ENCODE results near the gene FOXN3.

FOXN3 gene

GRCh38 chr14:89405712-89406111 is 11.3 kb downstream of the FOXN3 start:
- Histone ChIP-seq H3K9ac (ENCODE audit: low read length) (no peak overlapping the region), H4K20me1 (ENCODE audit: insufficient read depth, low read length) (peaks cover 62% of the 10 kb centered on the region), H3K9me3 (ENCODE audit: insufficient read depth, low read length) (no peaks in the 10 kb centered on the region), H3K27me3 (ENCODE audit: low read depth, low read length) (no peaks in the 10 kb centered on the region), H3K4me1 (ENCODE audit: low read length) (no peaks in the 10 kb centered on the region), H3K79me2 (ENCODE audit: low read length) (peaks cover 32% of the 10 kb centered on the region), H2AFZ (ENCODE audit: low read depth, low read length) (no peak overlapping the region), H3K36me3 (replicated peaks; ENCODE audit: low read depth, low read length) (peaks cover 12% of the 10 kb centered on the region), H3K27ac (ENCODE audit: low read length) (no peak overlapping the region), H3K4me3 (ENCODE audit: low read length) (no peak overlapping the region), H3K4me2 (ENCODE audit: low read length) (no peak overlapping the region)
- TF ChIP-seq CTCF (IDR thresholded peaks at IDR 0.05; ENCODE audit: low read depth, low read length) (no peak), EZH2phosphoT487 (IDR thresholded peaks at IDR 0.05; ENCODE audit: low read depth) (no peak)

GRCh38 chr14:89402363-89402762 is 14.7 kb downstream of the FOXN3 start:
- H3K9ac ChIP-seq (ENCODE audit: low read length): no peak overlapping the region
- no peak overlapping the region for H2AFZ ChIP-seq (ENCODE audit: low read depth, low read length)
- no peaks in the 10 kb centered on the region for H3K4me1 ChIP-seq (ENCODE audit: low read length)
- TF ChIP-seq EZH2phosphoT487 (IDR thresholded peaks at IDR 0.05; ENCODE audit: low read depth): no peak
- no peak for TF ChIP-seq CTCF (IDR thresholded peaks at IDR 0.05; ENCODE audit: low read depth, low read length)
- no peaks in the 10 kb centered on the region for H3K27me3 ChIP-seq (ENCODE audit: low read depth, low read length)
- no peak overlapping the region for H3K4me2 ChIP-seq (ENCODE audit: low read length)
- no peaks in the 10 kb centered on the region for H3K9me3 ChIP-seq (ENCODE audit: insufficient read depth, low read length)
- peaks cover 30% of the 10 kb centered on the region for H3K79me2 ChIP-seq (ENCODE audit: low read length)
- H3K4me3 ChIP-seq (ENCODE audit: low read length): no peak overlapping the region
- peaks cover 58% of the 10 kb centered on the region for H4K20me1 ChIP-seq (ENCODE audit: insufficient read depth, low read length)
- H3K36me3 ChIP-seq (replicated peaks; ENCODE audit: low read depth, low read length): peaks cover 9% of the 10 kb centered on the region
- no peak overlapping the region for H3K27ac ChIP-seq (ENCODE audit: low read length)

DNA sequence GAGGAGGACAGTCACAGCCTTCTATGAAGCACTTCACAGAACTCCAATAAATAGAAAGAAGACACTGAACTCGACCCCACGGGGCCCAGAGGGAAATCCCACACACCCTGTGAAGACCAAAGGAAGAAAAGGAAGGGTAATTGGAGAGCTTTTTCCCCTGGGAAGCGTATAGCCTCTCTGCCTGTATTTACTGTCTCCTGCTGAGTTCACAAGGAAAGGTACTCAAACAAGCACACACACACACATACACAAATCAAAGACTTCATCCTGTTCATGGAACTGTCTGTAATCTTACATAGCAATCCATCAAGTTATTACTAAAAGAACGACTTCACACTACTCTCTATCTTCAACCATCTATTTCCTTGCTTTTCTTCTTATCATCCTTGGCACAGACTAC is 15.3 kb downstream of the FOXN3 start:
- Histone ChIP-seq H2AFZ (ENCODE audit: low read depth, low read length) (no peak overlapping the region), H3K4me2 (ENCODE audit: low read length) (no peak overlapping the region), H3K27me3 (ENCODE audit: low read depth, low read length) (no peaks in the 10 kb centered on the region), H3K79me2 (ENCODE audit: low read length) (peaks cover 30% of the 10 kb centered on the region), H3K9ac (ENCODE audit: low read length) (no peak overlapping the region), H4K20me1 (ENCODE audit: insufficient read depth, low read length) (peaks cover 55% of the 10 kb centered on the region), H3K9me3 (ENCODE audit: insufficient read depth, low read length) (no peaks in the 10 kb centered on the region), H3K36me3 (replicated peaks; ENCODE audit: low read depth, low read length) (peaks cover 9% of the 10 kb centered on the region), H3K4me1 (ENCODE audit: low read length) (no peaks in the 10 kb centered on the region), H3K4me3 (ENCODE audit: low read length) (no peak overlapping the region), H3K27ac (ENCODE audit: low read length) (no peak overlapping the region)
- no peak for TF ChIP-seq CTCF (IDR thresholded peaks at IDR 0.05; ENCODE audit: low read depth, low read length)

DNA sequence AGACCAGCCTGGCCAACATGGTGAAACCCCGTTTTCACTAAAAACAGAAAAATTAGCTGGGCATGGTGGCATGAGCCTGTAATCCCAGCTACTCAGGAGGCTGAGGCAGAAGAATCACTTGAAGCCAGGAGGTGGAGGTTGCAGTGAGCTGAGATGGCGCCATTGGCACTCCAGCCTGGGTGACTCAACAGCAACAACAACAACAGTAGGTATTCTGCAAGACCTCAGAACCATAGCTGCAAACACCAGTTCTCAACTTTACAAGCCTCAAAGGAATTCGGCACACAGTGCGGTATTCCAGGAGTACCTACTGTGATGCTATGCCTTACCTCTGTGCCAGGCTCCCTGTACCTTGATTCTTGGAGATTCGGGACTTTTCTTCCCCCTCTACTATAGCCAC is 15.8 kb downstream of the FOXN3 start:
- H2AFZ ChIP-seq (ENCODE audit: low read depth, low read length): no peak overlapping the region
- peaks cover 30% of the 10 kb centered on the region for H3K79me2 ChIP-seq (ENCODE audit: low read length)
- no peaks in the 10 kb centered on the region for H3K9me3 ChIP-seq (ENCODE audit: insufficient read depth, low read length)
- H3K4me1 ChIP-seq (ENCODE audit: low read length): no peaks in the 10 kb centered on the region
- H4K20me1 ChIP-seq (ENCODE audit: insufficient read depth, low read length): peaks cover 54% of the 10 kb centered on the region
- H3K27ac ChIP-seq (ENCODE audit: low read length): no peak overlapping the region
- no peak overlapping the region for H3K9ac ChIP-seq (ENCODE audit: low read length)
- no peak for TF ChIP-seq EZH2phosphoT487 (IDR thresholded peaks at IDR 0.05; ENCODE audit: low read depth)
- TF ChIP-seq CTCF (IDR thresholded peaks at IDR 0.05; ENCODE audit: low read depth, low read length): no peak
- no peak overlapping the region for H3K4me3 ChIP-seq (ENCODE audit: low read length)
- no peaks in the 10 kb centered on the region for H3K27me3 ChIP-seq (ENCODE audit: low read depth, low read length)
- peaks cover 5% of the 10 kb centered on the region for H3K36me3 ChIP-seq (replicated peaks; ENCODE audit: low read depth, low read length)
- no peak overlapping the region for H3K4me2 ChIP-seq (ENCODE audit: low read length)

Data from OCI-LY3 (cell line).